Stimulated activated CD8-positive, alpha-beta memory T cell treated with anti-CD3 and anti-CD28 coated beads, Interleukin-4, amount 100 ng/mL, for 24 hours (primary cell): ENCODE results near the gene ADSS1.

Experiments
- DNase-seq: peaks from one replicate; pipeline ENCODE4 v3.0.0-alpha.2; 2020; ENCODE audit warnings: low read depth

Gene ADSS1

GRCh38 chr14:104700225-104700651 is 23.8 kb upstream of the ADSS1 start:
- no peak for DNase-seq

DNA sequence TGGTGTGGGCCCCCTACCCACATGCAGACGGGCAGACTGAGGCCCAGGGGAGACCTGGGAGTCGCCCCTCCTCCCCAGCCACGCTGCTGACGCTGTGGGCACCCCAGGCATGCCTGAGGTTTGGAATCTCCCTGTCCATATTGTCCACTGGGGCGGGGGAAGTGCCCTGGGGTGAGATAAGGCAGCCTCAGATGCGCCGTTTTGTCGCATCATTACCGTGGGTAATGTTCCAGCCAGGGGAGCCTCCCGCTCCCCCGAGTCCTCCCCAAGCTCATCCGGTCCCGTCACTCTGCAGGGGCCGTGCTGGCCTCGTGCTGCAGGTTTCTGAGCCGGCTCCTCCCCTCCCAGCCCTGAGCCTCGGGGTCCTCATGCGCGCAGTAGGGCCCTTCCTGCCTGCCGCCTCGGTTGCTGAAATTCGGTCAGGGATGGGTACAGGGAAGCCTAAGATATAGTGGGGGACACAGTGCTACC is 23.2 kb upstream of the ADSS1 start:
- DNase-seq, result no peak

GRCh38 chr14:104701383-104702076 is 22.5 kb upstream of the ADSS1 start:
- DNase-seq, result no peak

GRCh38 chr14:104702106-104702505 is 21.9 kb upstream of the ADSS1 start:
- no peak for DNase-seq

DNA sequence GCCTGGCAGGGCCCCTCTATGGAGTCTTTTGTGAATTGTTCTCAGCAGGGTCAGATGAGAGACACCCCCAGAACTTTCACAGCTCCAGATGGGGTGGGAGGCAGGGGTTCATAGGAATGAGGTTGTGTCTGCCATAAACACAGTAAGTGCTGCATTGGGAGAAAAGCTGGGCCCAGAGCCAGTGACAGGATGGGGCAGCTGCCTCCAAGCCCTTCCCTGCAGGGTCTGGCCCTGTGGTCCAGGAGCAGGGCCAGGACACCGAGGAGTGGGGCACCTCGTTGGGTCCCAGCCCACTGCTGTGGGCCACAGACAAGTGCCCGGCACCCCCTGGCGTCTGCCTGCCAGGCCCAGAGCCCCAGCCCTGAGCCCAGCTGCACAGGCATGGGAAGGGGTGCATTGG is 21.4 kb upstream of the ADSS1 start:
- DNase-seq, result no peak

DNA sequence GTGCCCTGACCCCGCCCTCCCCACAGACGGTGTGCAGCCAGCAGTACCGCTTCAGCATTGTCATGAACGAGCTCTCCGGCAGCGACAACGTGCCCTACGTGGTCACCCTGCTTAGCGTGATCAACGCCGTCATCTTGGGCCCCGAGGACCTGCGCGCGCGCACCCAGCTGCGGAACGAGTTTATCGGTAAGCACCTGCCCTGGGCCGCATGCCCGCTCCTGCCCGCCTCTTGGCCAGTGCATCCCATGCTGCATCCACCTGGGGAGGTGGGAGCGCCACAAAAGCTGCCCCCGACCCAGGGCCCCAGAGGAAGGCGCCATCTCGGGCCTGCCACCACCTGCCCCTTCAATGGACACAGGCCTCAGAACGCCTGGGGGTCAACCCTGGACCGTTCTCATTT is 20.8 kb upstream of the ADSS1 start:
- no peak for DNase-seq

DNA sequence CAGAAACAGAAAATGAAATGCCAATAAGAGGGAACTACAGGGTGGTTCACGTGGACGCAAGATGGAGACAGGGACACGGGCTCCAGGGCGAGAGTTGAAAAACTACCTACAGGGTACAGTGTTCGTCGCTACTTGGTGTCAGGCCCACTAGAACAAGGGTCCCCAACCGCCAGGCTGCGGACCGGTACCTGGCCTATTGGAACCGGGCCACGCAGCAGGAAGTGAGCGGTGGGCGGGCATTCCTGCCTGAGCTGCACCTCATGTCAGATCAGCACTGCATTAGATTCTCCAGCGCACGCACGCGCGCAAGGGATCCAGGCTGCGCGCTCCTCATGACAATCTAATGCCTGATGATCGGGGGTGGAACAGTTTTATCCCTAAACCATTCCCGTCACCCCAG is 19.8 kb upstream of the ADSS1 start:
- no peak for DNase-seq

- no peak for DNase-seq
These were observed 18.5 kb upstream of the ADSS1 start for GRCh38 chr14:104705340-104706047.

- DNase-seq, result no peak
These were observed 17.1 kb upstream of the ADSS1 start for GRCh38 chr14:104706733-104707607.

- DNase-seq, result no peak
These were observed 16.1 kb upstream of the ADSS1 start for GRCh38 chr14:104707608-104708595.

GRCh38 chr14:104708606-104709268 is 15.3 kb upstream of the ADSS1 start:
- DNase-seq, result peak; percentile 61

GRCh38 chr14:104709387-104710039 is 14.5 kb upstream of the ADSS1 start:
- no peak for DNase-seq

DNA sequence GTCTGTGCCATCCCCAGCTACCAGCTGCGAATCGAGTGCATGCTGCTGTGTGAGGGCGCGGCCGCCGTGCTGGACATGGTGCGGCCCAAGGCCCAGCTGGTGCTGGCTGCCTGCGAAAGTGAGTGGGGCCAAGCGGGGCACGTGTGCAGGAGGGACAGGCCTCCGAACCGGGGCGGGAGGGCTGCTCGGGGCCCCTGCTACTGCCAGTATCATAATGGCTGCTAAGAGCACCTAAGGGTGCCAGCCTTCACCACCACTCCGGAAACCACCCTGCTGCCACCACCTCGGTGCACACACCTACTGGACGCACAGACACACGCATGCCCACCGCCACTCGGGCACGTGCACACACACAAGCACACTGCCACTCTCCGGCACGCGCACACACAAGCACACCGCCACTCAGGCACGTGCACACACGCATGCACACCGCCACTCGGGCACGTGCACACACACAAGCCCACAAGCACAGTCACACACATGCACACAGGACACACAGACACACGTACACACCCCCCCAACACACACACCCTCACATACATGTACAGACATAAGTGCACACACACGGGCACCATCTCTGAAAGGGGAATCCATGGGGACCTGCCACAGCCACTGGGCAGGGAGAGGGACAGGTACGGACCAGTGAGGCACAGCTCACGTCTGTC is 13.8 kb upstream of the ADSS1 start:
- DNase-seq, result no peak

DNA sequence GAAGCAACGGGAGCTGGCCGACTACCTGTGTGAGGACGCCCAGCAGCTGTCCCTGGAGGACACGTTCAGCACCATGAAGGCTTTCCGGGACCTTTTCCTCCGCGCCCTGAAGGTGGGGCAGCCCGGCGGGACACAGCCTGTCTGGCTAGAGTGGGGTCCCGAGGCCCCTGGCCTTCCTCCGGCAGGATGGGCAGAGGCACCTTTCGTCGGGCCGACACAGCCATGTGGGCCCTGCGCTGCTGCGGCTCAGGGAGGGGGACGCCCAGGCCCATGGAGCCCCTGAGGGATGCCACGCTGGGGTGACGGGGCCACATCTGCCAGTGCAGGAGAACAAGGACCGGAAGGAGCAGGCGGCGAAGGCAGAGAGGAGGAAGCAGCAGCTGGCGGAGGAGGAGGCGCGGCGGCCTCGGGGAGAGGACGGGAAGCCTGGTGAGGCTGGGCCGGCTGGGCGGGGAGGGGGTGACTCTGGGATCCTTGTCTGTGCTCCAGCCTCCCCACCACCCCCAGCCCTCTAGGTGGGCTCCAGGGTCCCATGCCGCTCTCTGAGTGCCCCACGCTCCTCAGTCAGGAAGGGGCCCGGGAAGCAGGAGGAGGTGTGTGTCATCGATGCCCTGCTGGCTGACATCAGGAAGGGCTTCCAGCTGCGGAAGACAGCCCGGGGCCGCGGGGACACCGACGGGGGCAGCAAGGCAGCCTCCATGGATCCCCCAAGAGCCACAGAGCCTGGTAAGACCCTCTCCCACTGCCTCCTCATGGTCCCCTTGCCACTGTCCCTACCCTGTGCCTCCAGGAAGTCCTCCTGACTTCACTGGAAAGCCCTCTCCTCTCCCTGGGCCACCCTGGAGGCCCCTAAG is 10.9 kb upstream of the ADSS1 start:
- DNase-seq, result no peak

DNA sequence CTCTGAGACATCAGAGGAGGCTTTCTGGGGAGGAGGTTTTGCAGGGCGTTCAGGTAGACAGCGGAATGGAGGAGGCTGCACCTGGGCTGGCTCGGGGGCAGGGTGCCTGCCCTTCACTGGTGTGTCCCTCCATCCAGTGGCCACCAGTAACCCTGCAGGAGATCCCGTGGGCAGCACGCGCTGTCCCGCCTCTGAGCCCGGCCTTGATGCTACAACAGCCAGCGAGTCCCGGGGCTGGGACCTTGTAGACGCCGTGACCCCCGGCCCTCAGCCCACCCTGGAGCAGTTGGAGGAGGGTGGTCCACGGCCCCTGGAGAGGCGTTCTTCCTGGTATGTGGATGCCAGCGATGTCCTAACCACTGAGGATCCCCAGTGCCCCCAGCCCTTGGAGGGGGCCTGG is 10.0 kb upstream of the ADSS1 start:
- DNase-seq, result no peak

GRCh38 chr14:104714681-104715080 is 9.3 kb upstream of the ADSS1 start:
- DNase-seq, result no peak

DNA sequence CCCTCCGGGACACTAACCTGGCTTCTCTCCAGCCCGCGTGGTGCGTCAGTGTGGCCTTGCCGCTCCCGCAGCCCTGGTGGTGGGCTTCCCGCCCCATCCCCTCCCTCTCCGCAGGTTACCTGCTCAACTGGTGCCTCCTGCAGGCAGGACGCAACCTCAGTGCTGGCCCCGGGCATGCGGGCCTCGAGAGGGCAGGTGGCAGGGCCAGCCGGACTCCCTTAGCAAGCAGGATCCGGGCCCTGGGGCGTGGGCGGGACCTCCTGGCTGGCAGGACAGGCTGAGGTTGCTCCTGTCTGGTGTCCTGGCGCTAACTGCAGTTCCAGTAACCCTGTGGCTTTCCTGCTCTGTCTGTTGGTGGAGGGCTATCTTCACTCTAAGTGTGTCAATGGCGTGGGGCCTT is 8.6 kb upstream of the ADSS1 start:
- DNase-seq, result no peak

DNA sequence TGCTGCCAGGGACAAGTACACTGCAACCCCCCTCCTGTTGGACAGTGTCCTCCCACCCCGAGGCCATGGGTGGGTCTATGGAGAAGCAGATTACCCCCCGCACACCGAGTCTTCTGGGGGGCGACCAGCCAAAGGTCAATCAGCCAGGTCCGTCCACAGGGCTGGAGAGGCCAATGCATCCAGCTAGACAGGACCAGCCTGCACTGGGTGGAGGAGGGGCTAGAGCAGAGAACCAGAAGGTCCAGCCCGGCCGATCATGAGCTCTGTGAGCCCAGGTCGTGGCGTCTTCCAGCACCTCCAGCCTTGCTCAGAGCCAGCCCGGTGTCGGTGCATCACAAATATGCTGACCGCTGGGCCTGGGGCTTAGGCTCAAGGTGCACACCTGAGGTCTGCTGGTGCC is 8.2 kb upstream of the ADSS1 start:
- no peak for DNase-seq

DNA sequence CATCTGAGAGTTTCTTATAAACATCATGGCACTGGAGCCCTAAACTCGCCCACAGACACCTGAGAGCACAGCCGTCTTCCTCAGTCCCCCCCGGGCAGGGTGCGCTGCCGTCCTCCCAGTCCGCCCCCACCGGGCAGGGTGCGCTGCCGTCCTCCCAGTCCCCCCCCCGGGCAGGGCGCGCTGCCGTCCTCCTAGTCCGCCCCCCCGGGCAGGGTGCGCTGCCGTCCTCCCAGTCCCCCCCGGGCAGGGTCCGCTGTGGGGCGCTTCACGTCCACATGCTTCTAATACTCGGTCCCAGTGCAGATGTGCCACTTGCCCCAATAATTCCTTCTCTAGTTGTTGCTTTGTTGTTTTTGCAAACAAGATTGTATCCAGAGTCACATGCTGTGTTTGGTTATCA is 6.9 kb upstream of the ADSS1 start:
- DNase-seq, result no peak
